ENCODE measurements around the gene NEK9. TPM values are rescaled to one million over a fixed set of nuclear protein-coding genes. Genes with fewer than 3 reads are reported as not detected.
A peak's percentile ranks its signal among the peaks of the same experiment; 100 is the strongest.

NEK9 gene
- 9.4 and 22.9 TPM in 2 replicates for polyA plus RNA-seq
- 13.1 and 14.4 TPM in 2 replicates for polyA minus RNA-seq

- peak within 1 kb of the TSS; percentile 72 for H3K9ac ChIP-seq (ENCODE audit: low read length)
- no peaks in the 10 kb centered on the region for H4K20me1 ChIP-seq (ENCODE audit: insufficient read depth)
- H3K27ac ChIP-seq (ENCODE audit: low read length), result peak within 1 kb of the TSS; percentile 33
- H3F3A ChIP-seq (ENCODE audit: insufficient read depth, low read length, poor library complexity, severe bottlenecking), result no peaks in the 10 kb centered on the region
- no peaks in the 10 kb centered on the region for H3K9me2 ChIP-seq (ENCODE audit: insufficient read depth, low read length)
- H3K9me3 ChIP-seq (ENCODE audit: low read length), result no peaks in the 10 kb centered on the region
- H3K4me3 ChIP-seq (ENCODE audit: low read length), result peak within 1 kb of the TSS; percentile 71
- H3K27me3 ChIP-seq (ENCODE audit: insufficient read depth, low read depth, low read length), result no peaks in the 10 kb centered on the region
- peak within 1 kb of the TSS; percentile 69 for H2AFZ ChIP-seq (ENCODE audit: low read depth, low read length)
- H3K36me3 ChIP-seq (ENCODE audit: insufficient read depth, low read length), result no peaks in the 10 kb centered on the region
- TF ChIP-seq EZH2 (IDR thresholded peaks at IDR 0.05; ENCODE audit: borderline replicate concordance, insufficient read depth, low read length, poor library complexity, severe bottlenecking) (no peak), SMC3 (conservative IDR thresholded peaks at IDR 0.05; ENCODE audit: poor library complexity) (no peak), POLR2AphosphoS5 (IDR thresholded peaks at IDR 0.05) (peak; percentile 62), MXI1 (conservative IDR thresholded peaks at IDR 0.05; ENCODE audit: poor library complexity, severe bottlenecking) (peak; percentile 30), EP300 (conservative IDR thresholded peaks at IDR 0.05; ENCODE audit: poor library complexity, severe bottlenecking) (no peak)
- H3K79me2 ChIP-seq (replicated peaks; ENCODE audit: insufficient read depth, low read length), result no peaks in the 10 kb centered on the region
- H3K4me2 ChIP-seq (ENCODE audit: low read length), result no peak within 1 kb of the TSS
Observed at GRCh38 chr14:75126679-75127473, at the start of gene NEK9. Gene NEK9, minus strand, starts transcription at chr14:75127048. Its CDS starts 127 bp downstream, at chr14:75126921.

- H3K27me3 ChIP-seq (ENCODE audit: insufficient read depth, low read depth, low read length), result no peaks in the 10 kb centered on the region
- H3K36me3 ChIP-seq (ENCODE audit: insufficient read depth, low read length), result no peaks in the 10 kb centered on the region
- H4K20me1 ChIP-seq (ENCODE audit: insufficient read depth), result no peaks in the 10 kb centered on the region
- H3K4me2 ChIP-seq (ENCODE audit: low read length), result peak within 1 kb of the TSS; percentile 91
- peak within 1 kb of the TSS; percentile 97 for H3K9ac ChIP-seq (ENCODE audit: low read length)
- TF ChIP-seq SMC3 (conservative IDR thresholded peaks at IDR 0.05; ENCODE audit: poor library complexity) (peak; percentile 65), TAF1 (IDR thresholded peaks at IDR 0.05; ENCODE audit: low read depth) (peak; percentile 85), CTCF (IDR thresholded peaks at IDR 0.05; ENCODE audit: poor library complexity, severe bottlenecking) (peak; percentile 43), POLR2AphosphoS5 (IDR thresholded peaks at IDR 0.05) (peak; percentile 92), REST (IDR thresholded peaks at IDR 0.05; ENCODE audit: borderline replicate concordance) (peak; percentile 77), EZH2 (IDR thresholded peaks at IDR 0.05; ENCODE audit: borderline replicate concordance, insufficient read depth, low read length, poor library complexity, severe bottlenecking) (no peak), MXI1 (conservative IDR thresholded peaks at IDR 0.05; ENCODE audit: poor library complexity, severe bottlenecking) (peak; percentile 84), RAD21 (conservative IDR thresholded peaks at IDR 0.05) (peak; percentile 59), EP300 (conservative IDR thresholded peaks at IDR 0.05; ENCODE audit: poor library complexity, severe bottlenecking) (peak; percentile 45)
- no peaks in the 10 kb centered on the region for H3K9me2 ChIP-seq (ENCODE audit: insufficient read depth, low read length)
- no peaks in the 10 kb centered on the region for H3F3A ChIP-seq (ENCODE audit: insufficient read depth, low read length, poor library complexity, severe bottlenecking)
- H3K4me3 ChIP-seq (ENCODE audit: low read length), result peak within 1 kb of the TSS; percentile 97
- peaks cover 44% of the 10 kb centered on the region for H3K79me2 ChIP-seq (replicated peaks; ENCODE audit: insufficient read depth, low read length)
- peak within 1 kb of the TSS; percentile 58 for H2AFZ ChIP-seq (ENCODE audit: low read depth, low read length)
- no peaks in the 10 kb centered on the region for H3K9me3 ChIP-seq (ENCODE audit: low read length)
- H3K27ac ChIP-seq (ENCODE audit: low read length), result peak within 1 kb of the TSS; percentile 96
Observed at GRCh38 chr14:75176142-75176820, 49.4 kb upstream of the NEK9 start, which contains the start of gene TMED10. Gene TMED10, minus strand, starts transcription at chr14:75176612. Its CDS starts 33 bp downstream, at chr14:75176579.

Data from neural cell (in vitro differentiated cells).